SIG-M5 (cell line): ENCODE measurements around the gene LMF2.

Source experiments
- DNase-seq: peaks from one replicate; lab custom pipeline; 2025; lab: John Stamatoyannopoulos, UW

The LMF2 gene, protein sequence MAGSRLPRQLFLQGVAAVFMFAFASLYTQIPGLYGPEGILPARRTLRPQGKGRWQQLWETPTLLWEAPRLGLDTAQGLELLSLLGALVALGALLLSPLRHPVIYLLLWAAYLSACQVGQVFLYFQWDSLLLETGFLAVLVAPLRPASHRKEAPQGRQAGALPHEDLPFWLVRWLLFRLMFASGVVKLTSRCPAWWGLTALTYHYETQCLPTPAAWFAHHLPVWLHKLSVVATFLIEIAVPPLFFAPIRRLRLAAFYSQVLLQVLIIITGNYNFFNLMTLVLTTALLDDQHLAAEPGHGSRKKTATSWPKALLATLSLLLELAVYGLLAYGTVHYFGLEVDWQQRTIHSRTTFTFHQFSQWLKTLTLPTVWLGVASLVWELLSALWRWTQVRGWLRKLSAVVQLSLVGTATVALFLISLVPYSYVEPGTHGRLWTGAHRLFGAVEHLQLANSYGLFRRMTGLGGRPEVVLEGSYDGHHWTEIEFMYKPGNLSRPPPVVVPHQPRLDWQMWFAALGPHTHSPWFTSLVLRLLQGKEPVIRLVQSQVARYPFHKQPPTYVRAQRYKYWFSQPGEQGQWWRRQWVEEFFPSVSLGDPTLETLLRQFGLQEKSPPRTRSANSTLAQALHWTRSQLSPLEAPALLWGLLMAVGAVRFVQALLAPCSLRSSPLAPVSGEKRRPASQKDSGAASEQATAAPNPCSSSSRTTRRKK

GRCh38 chr22:50507421-50507990, at the start of gene LMF2:
Gene LMF2, minus strand, starts transcription at chr22:50507702. Its CDS starts 27 bp downstream, at chr22:50507675.
- DNase-seq: no peak

DNA sequence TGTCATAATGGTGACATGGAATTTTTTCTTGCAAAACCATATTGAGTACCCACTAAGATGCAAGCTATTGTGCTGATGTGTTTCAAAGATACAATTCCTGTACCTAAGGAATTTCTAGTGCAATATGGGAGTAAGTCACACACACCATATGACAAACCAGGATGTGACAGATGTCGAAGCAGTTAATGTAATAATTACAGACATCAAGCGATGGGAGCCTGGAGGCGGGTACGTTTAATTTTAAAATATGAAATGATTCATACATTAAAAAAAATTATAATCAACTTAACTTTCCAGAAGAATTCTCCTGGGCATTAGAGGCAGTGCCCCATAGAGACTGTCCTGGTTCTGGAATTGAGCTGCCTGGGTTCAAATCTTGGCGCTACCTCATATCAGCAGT, 49.2 kb upstream of the LMF2 start:
- no peak for DNase-seq

- no peak for DNase-seq
Measured at GRCh38 chr22:50553310-50553709, 45.8 kb upstream of the LMF2 start.

GRCh38 chr22:50551160-50551752, 43.8 kb upstream of the LMF2 start:
- no peak for DNase-seq

DNA sequence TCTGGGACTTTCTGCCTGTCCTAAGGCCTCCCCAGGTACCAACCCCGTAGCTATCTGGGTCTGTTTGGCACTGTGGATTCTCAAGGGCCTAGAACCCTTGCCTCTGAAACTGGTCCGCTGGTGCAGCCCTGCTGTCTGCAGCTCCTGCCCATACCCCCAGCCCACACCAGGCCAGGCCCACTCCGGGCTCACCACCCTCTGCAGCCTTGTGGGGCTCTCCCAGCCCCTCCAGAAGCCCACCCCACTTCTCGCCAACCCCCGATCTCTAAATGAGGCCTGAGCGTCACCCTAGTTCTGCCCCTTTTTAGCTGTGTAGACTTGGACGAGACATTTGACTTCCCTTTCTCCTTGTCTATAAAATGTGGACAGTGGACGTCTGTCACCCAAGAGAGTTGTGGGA, 42.9 kb upstream of the LMF2 start:
- no peak for DNase-seq

DNA sequence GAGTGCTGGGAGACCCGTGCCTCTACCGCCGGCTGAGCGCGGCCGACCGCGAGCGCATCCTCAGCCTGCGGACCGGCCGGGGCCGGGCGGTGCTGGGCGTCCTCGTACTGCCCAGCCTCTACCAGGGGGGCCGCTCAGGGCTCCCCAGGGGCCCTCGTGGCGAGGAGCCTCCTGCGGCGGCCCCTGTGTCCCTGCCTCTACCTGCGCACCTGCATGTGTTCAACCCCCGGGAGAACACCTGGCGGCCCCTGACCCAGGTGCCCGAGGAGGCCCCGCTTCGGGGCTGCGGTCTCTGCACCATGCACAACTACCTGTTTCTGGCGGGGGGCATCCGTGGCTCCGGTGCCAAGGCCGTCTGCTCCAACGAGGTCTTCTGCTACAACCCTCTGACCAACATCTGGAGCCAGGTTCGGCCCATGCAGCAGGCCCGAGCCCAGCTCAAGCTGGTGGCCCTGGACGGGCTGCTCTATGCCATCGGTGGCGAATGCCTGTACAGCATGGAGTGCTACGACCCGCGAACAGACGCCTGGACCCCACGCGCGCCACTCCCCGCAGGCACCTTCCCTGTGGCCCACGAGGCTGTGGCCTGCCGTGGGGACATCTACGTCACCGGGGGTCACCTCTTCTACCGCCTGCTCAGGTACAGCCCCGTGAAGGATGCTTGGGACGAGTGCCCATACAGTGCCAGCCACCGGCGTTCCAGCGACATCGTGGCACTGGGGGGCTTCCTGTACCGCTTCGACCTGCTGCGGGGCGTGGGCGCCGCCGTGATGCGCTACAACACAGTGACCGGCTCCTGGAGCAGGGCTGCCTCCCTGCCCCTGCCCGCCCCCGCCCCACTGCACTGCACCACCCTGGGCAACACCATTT, 41.7 kb upstream of the LMF2 start:
- DNase-seq: no peak

GRCh38 chr22:50548040-50548920, 40.8 kb upstream of the LMF2 start:
- DNase-seq: no peak

DNA sequence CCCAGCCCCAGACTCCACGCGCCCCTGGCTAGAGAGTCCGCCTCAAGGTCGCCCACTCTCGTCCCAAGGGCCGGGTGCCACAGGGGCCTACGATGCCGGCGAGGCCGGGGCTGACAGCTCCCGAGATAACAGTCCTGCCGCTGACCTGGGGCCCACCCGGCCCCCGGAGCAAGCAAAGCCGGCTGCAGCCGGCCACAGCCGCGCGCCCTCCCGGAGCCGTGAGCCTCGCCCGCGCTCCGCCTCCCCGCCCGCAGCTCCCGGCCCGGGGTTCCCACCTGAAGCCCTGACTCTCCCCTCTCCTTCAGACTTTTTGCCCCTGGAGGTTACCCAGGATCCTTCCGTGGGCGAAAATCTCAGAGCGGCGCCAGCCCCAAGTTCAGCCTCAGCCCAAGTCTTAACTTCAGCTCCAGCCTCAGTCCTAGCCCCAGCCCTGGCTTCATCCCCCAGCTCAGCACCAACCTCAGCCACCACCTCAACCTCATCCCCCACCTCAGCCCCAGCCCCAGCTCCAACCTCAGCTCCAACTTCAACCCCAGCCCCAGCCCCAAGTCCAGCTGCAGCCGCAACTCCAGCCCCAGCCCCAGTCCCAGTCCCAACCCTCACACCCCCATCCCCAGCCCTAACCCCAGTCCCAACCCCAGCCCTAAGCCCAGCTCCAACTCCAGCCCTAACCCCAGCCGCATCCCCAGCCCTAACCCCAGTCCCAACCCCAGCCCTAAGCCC, 39.9 kb upstream of the LMF2 start:
- DNase-seq: no peak

DNA sequence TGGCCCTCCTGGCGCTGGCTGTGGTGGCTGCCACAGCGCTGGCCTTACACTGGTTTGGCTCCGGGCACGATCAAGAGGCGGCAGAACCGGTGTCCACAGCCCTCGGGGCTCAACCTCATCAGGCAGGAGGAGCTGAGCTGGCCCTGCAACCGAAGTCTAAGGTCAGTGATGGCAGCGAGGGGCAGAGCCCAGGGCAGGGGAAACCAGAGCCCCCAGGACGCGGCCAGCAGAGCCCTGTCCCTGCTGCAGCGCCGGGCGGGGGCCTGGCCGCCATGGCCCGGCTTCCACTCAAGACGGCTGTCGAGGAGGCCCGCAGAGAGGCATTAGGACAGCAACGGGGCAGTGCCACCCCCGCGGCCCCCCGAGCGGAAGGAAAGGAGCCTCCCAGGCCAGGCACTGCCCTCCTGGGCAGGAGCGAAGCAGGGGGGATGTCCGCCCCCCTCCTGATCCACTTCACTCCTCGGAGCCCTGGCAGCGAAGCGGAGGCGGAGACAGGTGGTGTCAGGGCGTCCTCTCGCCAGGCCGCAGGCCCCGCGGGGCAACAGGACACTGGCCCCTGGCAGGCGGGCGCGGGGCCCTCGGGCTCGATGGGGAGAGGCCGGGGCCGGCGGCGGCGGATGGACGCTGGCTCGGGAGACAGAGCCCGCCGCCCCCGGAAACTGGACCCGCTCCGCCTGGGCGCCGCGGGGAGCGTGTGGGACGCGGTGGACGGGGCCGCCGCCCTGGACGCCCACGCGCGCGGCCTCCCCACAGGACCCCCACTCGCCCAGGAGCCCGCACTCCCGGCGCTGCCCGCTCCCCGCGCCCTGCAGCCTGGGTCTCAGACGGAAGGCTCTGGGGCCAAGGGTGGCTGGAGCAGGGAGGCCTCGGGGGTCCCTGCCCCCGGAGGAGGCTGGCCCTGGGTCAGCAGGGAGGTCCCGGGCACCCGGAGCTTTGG, 39.1 kb upstream of the LMF2 start:
- DNase-seq: no peak

DNA sequence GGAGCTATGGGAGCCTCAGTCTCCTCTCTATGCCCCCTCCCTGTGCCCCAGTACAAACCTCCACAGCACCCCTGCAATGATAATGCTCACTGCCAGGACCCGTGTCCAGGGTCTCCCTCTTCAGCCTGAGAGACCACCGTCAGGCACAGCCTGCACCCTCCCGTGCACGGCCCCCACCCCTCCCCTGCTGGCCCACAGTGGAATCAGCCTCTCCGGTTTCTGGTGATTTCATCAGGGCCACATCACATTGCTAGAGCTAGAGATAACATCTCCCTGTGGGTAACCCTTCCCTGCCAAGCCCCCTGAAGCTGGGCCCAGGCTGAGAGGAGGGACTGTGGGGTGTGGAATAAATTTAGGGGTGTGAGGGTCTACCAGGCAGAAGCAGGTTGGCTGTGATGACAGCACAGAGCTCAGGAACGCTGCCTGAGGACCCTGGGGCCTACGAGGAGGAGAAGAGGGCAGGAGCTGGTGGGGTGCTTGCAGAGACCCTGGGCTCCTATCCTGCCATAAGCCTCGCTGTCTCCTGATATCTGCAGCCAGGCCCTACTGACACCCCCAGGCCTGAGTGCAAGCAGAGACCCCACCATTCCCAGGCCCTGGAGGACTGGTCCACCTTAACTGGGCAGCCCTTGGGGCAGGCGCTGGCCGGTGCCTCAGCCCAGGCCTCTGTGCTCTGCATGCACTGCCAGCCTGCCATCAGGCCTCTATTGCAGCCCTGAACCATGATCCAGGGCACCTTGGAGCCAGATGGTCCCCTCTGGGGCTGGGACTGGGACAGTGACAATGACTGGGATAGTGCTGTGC, 38.2 kb upstream of the LMF2 start, which contains the start of gene KLHDC7B:
Gene KLHDC7B, plus strand, starts transcription at position 378 of the 804 bp plus-strand sequence. Its CDS starts 345 bp downstream, at position 723.
- no peak for DNase-seq

- DNase-seq: no peak
Measured at GRCh38 chr22:50544746-50545253, 37.3 kb upstream of the LMF2 start.

- DNase-seq: no peak
Measured at GRCh38 chr22:50544078-50544745, 36.7 kb upstream of the LMF2 start.

DNA sequence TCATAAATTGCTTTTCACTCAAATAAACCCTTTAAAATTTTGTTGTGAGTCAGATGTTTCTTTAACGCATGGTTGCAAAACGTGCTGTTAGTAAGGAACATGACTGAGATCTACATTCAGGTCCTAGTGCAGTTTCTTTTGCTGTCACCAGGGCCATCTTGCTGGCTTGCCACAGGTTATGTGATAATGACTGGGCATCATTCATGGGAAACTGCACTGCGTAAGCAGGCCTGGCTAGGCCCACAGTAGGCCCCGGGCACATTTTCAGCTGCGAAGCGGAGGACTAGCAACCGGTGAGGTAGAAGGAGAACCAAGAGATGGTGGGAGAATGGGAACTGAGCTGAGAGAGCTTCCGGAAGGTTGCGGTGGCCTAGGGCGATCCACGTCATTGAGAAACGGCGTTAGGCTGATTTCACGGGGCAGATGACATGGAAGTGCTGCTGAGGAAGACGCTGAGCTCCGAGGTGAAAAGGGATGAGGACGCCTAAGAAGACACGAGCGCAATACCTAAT, 35.0 kb upstream of the LMF2 start:
- peak; percentile 75 for DNase-seq

- peak; percentile 50 for DNase-seq
Measured at GRCh38 chr22:50541667-50542026, 34.1 kb upstream of the LMF2 start.

GRCh38 chr22:50540381-50540780, 32.9 kb upstream of the LMF2 start:
- DNase-seq: no peak

- no peak for DNase-seq
Measured at GRCh38 chr22:50537765-50538164, 30.3 kb upstream of the LMF2 start.

GRCh38 chr22:50536226-50536625, 28.7 kb upstream of the LMF2 start:
- no peak for DNase-seq
